Heart right ventricle (tissue), 16 donors: Measurements from ENCODE around the gene CD151. TPM values are rescaled to one million over a fixed set of nuclear protein-coding genes. Genes with fewer than 3 reads are reported as not detected.
A peak's percentile ranks its signal among the peaks of the same experiment; 100 is the strongest.

Experiments used
- ATAC-seq, 8 donors: fragments of 200-7000 bp; cut with Tn5 transposase; one replicate each; pipeline ENCODE4 v1.9.1; 2020; ENCODE audit warnings: mild to moderate bottlenecking in 8 of 8, moderate library complexity in 8 of 8, moderate number of reproducible peaks in 1 of 8
- DNase-seq, 2 donors: peaks; one replicate each; pipeline ENCODE4 v3.0.0-alpha.2; 2020
- H3K27ac ChIP-seq, 10 donors: fragments of 200-600 bp; sonication (generic) in 2 of 10; one replicate each; pipeline versions ENCODE4 v1.5.0 to v1.8.0; 2020 to 2022; ENCODE audit warnings: mild to moderate bottlenecking in 3 of 10
- H3K27me3 ChIP-seq, 7 donors: fragments of 200-600 bp; one replicate each; pipeline ENCODE4 v1.8.0; 2021 to 2022; ENCODE audit warnings: mild to moderate bottlenecking in 2 of 7
- H3K36me3 ChIP-seq, 9 donors: fragments of 200-600 bp; sonication (generic) in 1 of 9; one replicate each; pipeline versions ENCODE4 v1.5.0 to v1.8.0; 2020 to 2022; ENCODE audit warnings: mild to moderate bottlenecking in 2 of 9
- H3K4me1 ChIP-seq, 9 donors: fragments of 200-600 bp; sonication (generic) in 1 of 9; one replicate each; pipeline versions ENCODE4 v1.5.0 to v1.8.0; 2020 to 2022; ENCODE audit warnings: mild to moderate bottlenecking in 4 of 9
- H3K4me3 ChIP-seq, 10 donors: fragments of 200-600 bp; sonication (generic) in 2 of 10; one replicate each; pipeline versions ENCODE4 v1.5.0 to v1.8.0; 2020 to 2022; ENCODE audit warnings: mild to moderate bottlenecking in 7 of 10, moderate library complexity in 2 of 10
- H3K9me3 ChIP-seq, 11 donors: fragments of 200-600 bp in 10 of 11; sonication (generic) in 2 of 11; one replicate each; pipeline versions ENCODE4 v1.5.0 to v1.8.0; 2013 to 2022; ENCODE audit warnings: mild to moderate bottlenecking in 2 of 11, control low read depth in 1 of 11, moderate library complexity in 1 of 11
- CTCF ChIP-seq, 9 donors: fragments of 200-600 bp; sonication (generic) in 2 of 9; IDR thresholded peaks; one replicate each; pipeline versions ENCODE4 v1.5.0 to v1.8.0; 2021 to 2022; ENCODE audit warnings: antibody characterized with exemption in 9 of 9, mild to moderate bottlenecking in 5 of 9, moderate library complexity in 1 of 9
- WGBS, 2 donors: extraction: QIAGEN DNeasy Blood & Tissue Kit; methylation state at CpG; one replicate each; pipeline ENCODE4 v1.1.7; 2013; ENCODE audit warnings: inconsistent platforms in 1 of 2; 5-methylcytosine and 5-hydroxymethylcytosine counted together
- intact Hi-C, 10 donors: fragments of 100-400 bp; cut with DNase I; formaldehyde crosslinking; loops; one replicate each; pipeline versions ENCODE4 v1.11.1 to v1.14.2; 2022
- long read RNA-seq, 3 donors: library from polyadenylated mRNA; unstranded; transcript quantifications; one replicate each; pipeline ENCODE4 v2.0.0, GENCODE V29; 2020 to 2021
- polyA plus RNA-seq, 2 donors: library from polyadenylated mRNA; stranded (reverse); fragments of 200-250 nt; gene quantifications; one replicate each; pipeline ENCODE4 v1.2.3, GENCODE V29; 2013
- total RNA-seq, 10 donors: library from RNA; stranded (reverse); fragmentation: NEBNext Ultra II Directional in 3 of 10; extraction: Animal tissue kit (Norgen Biotek cat#: 25700) in 3 of 10; gene quantifications; one replicate each; pipeline versions ENCODE4 v1.2.1 to v1.2.4, GENCODE V29; 2021 to 2023
- donor health status: Arrhythmogenic right ventricular cardiomyopathy.
- donor health status: ischemic (EF 13 %, LVEDD 7.1; RV severe dilation, severe dysfunction).
- donor health status: healthy with polysubstance abuse.
- donor health status: DM: no; HTN: yes; CAD: no.
- donor health status: DM: no; HTN: no; CAD: no.
- donor health status: ischemic (EF 25% LVEDD 6.9; RV normal size, moderate dysfunction).
- donor health status: ischemic (EF 25% LVEDD 5.7; RV mildly dilated, moderate dysfunction).
- donor health status: healthy.
- donor health status: DM: yes; HTN: yes; CAD: no.
- donor health status: Ischemic cardiomyopathy.
- donor health status: ischemic (EF 35%, LVEDD 5.7; RV mildly dilated, moderate dysfunction).
- donor health status: nonischemic (EF 11% LVEDD 7.7; RV severe dilation, severe dysfunction).
- donor health status: DM: yes; HTN: yes; CAD: no.
- donor health status: PGD.
- donor health status: ischemic (EF 29% LVEDD 5.4; RV normal size, mild dysfunction).
- donor health status: nonischemic (EF 23%, LVEDD 6.1; RV moderate dilation, normal function).

Gene CD151
- total RNA-seq (100 to 1,000 TPM; 286 to 668 (median 466) TPM), polyA plus RNA-seq (100 to 1,000 TPM; 444 to 684 TPM)
- long read RNA-seq, donor 1, transcript CD151-202 (9 exons, 1,658 nt), result major isoform, 184 of 449 reads
- long read RNA-seq, donor 1, transcript CD151-220 (8 exons, 1,835 nt), result minor isoform, 5 of 449 reads
- long read RNA-seq, donor 1, transcript CD151-203 (8 exons, 1,486 nt), result minor isoform, 90 of 449 reads
- long read RNA-seq, donor 1, transcript CD151-201 (9 exons, 1,545 nt), result minor isoform, 28 of 449 reads
- long read RNA-seq, donor 1, partial matches to known transcripts, result 87 of 449 reads
- long read RNA-seq, donor 1, other reads (novel, unspliced or antisense), result 52 of 449 reads
- long read RNA-seq, donor 2, transcript CD151-202 (9 exons, 1,658 nt), result major isoform, 188 of 474 reads
- long read RNA-seq, donor 2, transcript CD151-201 (9 exons, 1,545 nt), result minor isoform, 24 of 474 reads
- long read RNA-seq, donor 2, transcript CD151-203 (8 exons, 1,486 nt), result minor isoform, 82 of 474 reads
- long read RNA-seq, donor 2, partial matches to known transcripts, result 137 of 474 reads
- long read RNA-seq, donor 2, other reads (novel, unspliced or antisense), result 37 of 474 reads
- long read RNA-seq, donor 3, transcript CD151-201 (9 exons, 1,545 nt), result minor isoform, 13 of 273 reads
- long read RNA-seq, donor 3, transcript CD151-202 (9 exons, 1,658 nt), result major isoform, 124 of 273 reads
- long read RNA-seq, donor 3, transcript CD151-203 (8 exons, 1,486 nt), result minor isoform, 41 of 273 reads
- long read RNA-seq, donor 3, partial matches to known transcripts, result 66 of 273 reads
- long read RNA-seq, donor 3, other reads (novel, unspliced or antisense), result 27 of 273 reads

GRCh38 chr11:832529-833113 lies at the start of gene CD151:
TSS of gene CD151 (plus strand) at chr11:832952. CDS start at chr11:836070, 3,118 bp downstream.
- Histone ChIP-seq H3K4me3 (peak within 1 kb of the TSS; percentile 36 to 91 (median 79)), H3K9me3 (no peaks in the 10 kb centered on the region), H3K4me1 (peaks cover 37 to 93% (median 87%) of the 10 kb centered on the region in 9 donors), H3K27ac (peak within 1 kb of the TSS; percentile 73 to 99 (median 96)), H3K27me3 (peaks cover 0 to 48% (median 0%) of the 10 kb centered on the region in 7 donors), H3K36me3 (peaks cover 0 to 20% (median 16%) of the 10 kb centered on the region in 9 donors)
- ATAC-seq (peak in 7 of 8 donors; percentile 3 to 42 (median 24)), DNase-seq (peak in 1 of 2 donors; percentile 60)
- peak in 1 of 9 donors; percentile 28 for TF ChIP-seq CTCF (IDR thresholded peaks at IDR 0.05)
- intact Hi-C loops, result no loop called here
- WGBS, 2 donors, result 1 to 2% methylated on average over 43 to 59 of the region's 67 CpGs

GRCh38 chr11:783581-784015 lies 49.2 kb upstream of the CD151 start:
- peaks cover 0 to 22% (median 14%) of the 10 kb centered on the region in 9 donors for H3K4me1 ChIP-seq
- peak overlapping the region in 4 of 10 donors; percentile 1 to 35 (median 12) for H3K27ac ChIP-seq
- peaks cover 0 to 11% (median under 1%) of the 10 kb centered on the region in 7 donors for H3K27me3 ChIP-seq
- TF ChIP-seq CTCF (IDR thresholded peaks at IDR 0.05), result peak in 8 of 9 donors; percentile 21 to 72 (median 63)
- no peak overlapping the region for H3K4me3 ChIP-seq
- WGBS, 2 donors, result 25 to 32% methylated on average over 24 of the region's 24 CpGs
- intact Hi-C loops, result no loop called here
- H3K9me3 ChIP-seq, result no peaks in the 10 kb centered on the region
- H3K36me3 ChIP-seq, result peaks cover 0 to 6% (median 0%) of the 10 kb centered on the region in 9 donors
- DNase-seq, result peak; percentile 57 to 72
- ATAC-seq, result peak; percentile 45 to 85 (median 80)

- DNase-seq (no peak), ATAC-seq (no peak)
- TF ChIP-seq CTCF (IDR thresholded peaks at IDR 0.05), result no peak
- no peak overlapping the region for H3K27ac ChIP-seq
- no peak overlapping the region for H3K4me3 ChIP-seq
- WGBS, 2 donors, result 75 to 80% methylated on average over 23 to 24 of the region's 24 CpGs
- peaks cover 0 to 18% (median 9%) of the 10 kb centered on the region in 9 donors for H3K4me1 ChIP-seq
- H3K9me3 ChIP-seq, result no peaks in the 10 kb centered on the region
- peaks cover 0 to 31% (median 25%) of the 10 kb centered on the region in 7 donors for H3K27me3 ChIP-seq
- peaks cover 0 to 5% (median 0%) of the 10 kb centered on the region in 9 donors for H3K36me3 ChIP-seq
- intact Hi-C loops, result no loop called here
Observed at GRCh38 chr11:786235-787083, 46.3 kb upstream of the CD151 start.
